VCaP (cell line): ENCODE results near the gene ULK3.

ENCODE experiments used
- H3K27ac ChIP-seq: fragments of 450-650 bp; 2 replicates; pipeline ENCODE4 v1.5.1; 2017
- TF ChIP-seq, protein P1 (sequence below): fragments of 450-650 bp; conservative IDR thresholded peaks from 2 replicates; pipeline ENCODE4 v1.5.1; 2017; ENCODE audit warnings: mild to moderate bottlenecking, moderate library complexity

Gene ULK3, protein sequence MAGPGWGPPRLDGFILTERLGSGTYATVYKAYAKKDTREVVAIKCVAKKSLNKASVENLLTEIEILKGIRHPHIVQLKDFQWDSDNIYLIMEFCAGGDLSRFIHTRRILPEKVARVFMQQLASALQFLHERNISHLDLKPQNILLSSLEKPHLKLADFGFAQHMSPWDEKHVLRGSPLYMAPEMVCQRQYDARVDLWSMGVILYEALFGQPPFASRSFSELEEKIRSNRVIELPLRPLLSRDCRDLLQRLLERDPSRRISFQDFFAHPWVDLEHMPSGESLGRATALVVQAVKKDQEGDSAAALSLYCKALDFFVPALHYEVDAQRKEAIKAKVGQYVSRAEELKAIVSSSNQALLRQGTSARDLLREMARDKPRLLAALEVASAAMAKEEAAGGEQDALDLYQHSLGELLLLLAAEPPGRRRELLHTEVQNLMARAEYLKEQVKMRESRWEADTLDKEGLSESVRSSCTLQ

DNA sequence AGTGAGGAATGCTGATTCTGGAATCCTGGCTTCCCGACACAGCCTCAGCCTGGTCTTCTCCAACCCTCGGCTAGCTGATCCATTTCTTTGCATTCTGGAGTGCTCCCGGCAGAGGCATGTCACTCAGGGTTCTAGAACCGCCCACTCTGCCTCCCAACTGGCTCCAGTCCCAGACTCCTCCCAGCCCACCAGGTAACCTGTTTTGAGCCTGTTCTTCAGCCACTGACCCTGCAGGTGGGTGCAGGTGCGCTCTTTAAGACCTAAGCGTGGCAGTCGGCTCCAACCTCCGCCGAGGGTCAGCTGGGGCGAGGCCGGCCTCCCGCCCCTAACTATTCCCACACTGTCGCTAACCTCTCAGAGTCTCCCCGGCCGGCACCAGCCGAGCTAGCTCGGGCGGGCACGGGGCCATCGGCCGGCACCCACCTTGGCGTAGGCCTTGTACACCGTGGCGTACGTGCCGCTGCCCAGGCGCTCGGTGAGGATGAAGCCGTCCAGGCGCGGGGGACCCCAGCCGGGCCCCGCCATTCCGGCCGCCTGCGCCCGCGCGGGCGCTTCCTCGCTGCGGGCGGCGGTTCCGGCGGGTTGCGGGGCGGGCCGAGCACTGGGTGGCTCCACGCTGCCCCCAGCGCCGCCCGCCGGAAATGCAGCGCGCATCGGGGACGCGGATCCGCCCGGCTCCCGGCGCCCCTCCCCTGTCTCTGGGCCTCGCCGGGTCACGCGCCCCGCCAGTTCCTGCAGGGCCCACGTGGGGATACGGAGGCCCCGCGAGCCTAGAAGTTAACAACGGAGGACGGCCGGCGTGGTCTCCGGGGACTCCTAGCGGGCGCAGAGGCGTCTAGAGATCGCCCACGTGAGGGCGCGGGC lies at the start of gene ULK3:
ULK3 (minus strand) TSS at position 576 of the 864 bp plus-strand sequence; CDS start at position 525, 51 bp downstream.
- peak within 1 kb of the TSS; percentile 100 for H3K27ac ChIP-seq
- TF ChIP-seq, protein P1, sequence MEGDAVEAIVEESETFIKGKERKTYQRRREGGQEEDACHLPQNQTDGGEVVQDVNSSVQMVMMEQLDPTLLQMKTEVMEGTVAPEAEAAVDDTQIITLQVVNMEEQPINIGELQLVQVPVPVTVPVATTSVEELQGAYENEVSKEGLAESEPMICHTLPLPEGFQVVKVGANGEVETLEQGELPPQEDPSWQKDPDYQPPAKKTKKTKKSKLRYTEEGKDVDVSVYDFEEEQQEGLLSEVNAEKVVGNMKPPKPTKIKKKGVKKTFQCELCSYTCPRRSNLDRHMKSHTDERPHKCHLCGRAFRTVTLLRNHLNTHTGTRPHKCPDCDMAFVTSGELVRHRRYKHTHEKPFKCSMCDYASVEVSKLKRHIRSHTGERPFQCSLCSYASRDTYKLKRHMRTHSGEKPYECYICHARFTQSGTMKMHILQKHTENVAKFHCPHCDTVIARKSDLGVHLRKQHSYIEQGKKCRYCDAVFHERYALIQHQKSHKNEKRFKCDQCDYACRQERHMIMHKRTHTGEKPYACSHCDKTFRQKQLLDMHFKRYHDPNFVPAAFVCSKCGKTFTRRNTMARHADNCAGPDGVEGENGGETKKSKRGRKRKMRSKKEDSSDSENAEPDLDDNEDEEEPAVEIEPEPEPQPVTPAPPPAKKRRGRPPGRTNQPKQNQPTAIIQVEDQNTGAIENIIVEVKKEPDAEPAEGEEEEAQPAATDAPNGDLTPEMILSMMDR = peak; percentile 95

GRCh38 chr15:74892313-74892712 lies 49.4 kb upstream of the ULK3 start:
- TF ChIP-seq, protein P1 = no peak
- H3K27ac ChIP-seq = no peak overlapping the region

- TF ChIP-seq, protein P1 = no peak
- H3K27ac ChIP-seq = no peak overlapping the region
Observed at GRCh38 chr15:74891469-74891868, 48.5 kb upstream of the ULK3 start.

GRCh38 chr15:74890665-74890960 lies 47.7 kb upstream of the ULK3 start:
- peak overlapping the region; percentile 88 for H3K27ac ChIP-seq
- TF ChIP-seq, protein P1 = no peak

- H3K27ac ChIP-seq = peak within 1 kb of the TSS; percentile 88
- TF ChIP-seq, protein P1 = no peak
Observed at GRCh38 chr15:74889883-74890664, 47.1 kb upstream of the ULK3 start, which contains the start of gene MPI. TSS of gene MPI (plus strand) at chr15:74890042. CDS start at chr15:74890074, 32 bp downstream.

- H3K27ac ChIP-seq = peak overlapping the region; percentile 88
- TF ChIP-seq, protein P1 = no peak
Observed at GRCh38 chr15:74889390-74889882, 46.5 kb upstream of the ULK3 start.
